OCI-LY7 (cell line): ENCODE measurements around the gene CISTR. TPM values are rescaled to one million over a fixed set of nuclear protein-coding genes. Genes with fewer than 3 reads are reported as not detected.

ENCODE experiments used
- BruUV-seq: library from RNA; stranded (reverse); fragments of 400-500 nt; replicated peaks from 2 replicates; lab custom pipeline; 2021; lab: Mats Ljungman, UMichigan
- CTCF ChIA-PET: fragments of 300-600 bp; sonication (Branson Sonifier 250); formaldehyde crosslinking; loops from one replicate; lab custom pipeline; 2022; ENCODE audit warnings: antibody characterized with exemption; ENCODE audit not compliant: unreplicated experiment; lab: Charles Lee
- POLR2A ChIA-PET: fragments of 300-600 bp; sonication (Branson Sonifier 250); formaldehyde crosslinking; loops from one replicate; lab custom pipeline; 2022; ENCODE audit warnings: antibody characterized with exemption; lab: Charles Lee
- DNase-seq: peaks from one replicate; pipeline ENCODE4 v3.0.0-alpha.2; 2015; ENCODE audit warnings: low spot score
- H2AFZ ChIP-seq: fragments of 200-600 bp; sonication (generic), shearing (Covaris generic); 2 replicates; pipeline ENCODE4 v1.6.1; 2014; ENCODE audit warnings: mild to moderate bottlenecking, antibody characterized with exemption, low read length, moderate library complexity
- H3K27ac ChIP-seq: fragments of 200-600 bp; sonication (generic); 2 replicates; pipeline ENCODE4 v1.5.1; 2014; ENCODE audit warnings: mixed run types, low read depth, mild to moderate bottlenecking, moderate library complexity, low read length, inconsistent platforms; ENCODE audit not compliant: poor library complexity, severe bottlenecking
- H3K36me3 ChIP-seq: fragments of 200-600 bp; sonication (generic); 2 replicates; pipeline ENCODE4 v1.6.1; 2014; ENCODE audit warnings: mild to moderate bottlenecking, antibody characterized with exemption, low read length, moderate library complexity, mixed read lengths; ENCODE audit not compliant: insufficient read depth
- H3K4me1 ChIP-seq: fragments of 200-600 bp; sonication (generic); 2 replicates; pipeline ENCODE4 v1.5.1; 2014; ENCODE audit warnings: mild to moderate bottlenecking, low read length; ENCODE audit not compliant: insufficient read depth, poor library complexity, severe bottlenecking
- H3K4me2 ChIP-seq: fragments of 200-600 bp; sonication (generic); 2 replicates; pipeline ENCODE4 v1.6.1; 2014; ENCODE audit warnings: mild to moderate bottlenecking, low read length
- H3K4me3 ChIP-seq: fragments of 200-600 bp; sonication (generic); 2 replicates; pipeline ENCODE4 v1.5.1; 2014; ENCODE audit warnings: mild to moderate bottlenecking, low read depth, low read length; ENCODE audit not compliant: poor library complexity, severe bottlenecking
- H3K79me2 ChIP-seq: fragments of 200-600 bp; sonication (generic); 2 replicates; pipeline ENCODE4 v1.6.1; 2016; ENCODE audit warnings: low read depth, mild to moderate bottlenecking, low read length, moderate library complexity, mixed read lengths; ENCODE audit not compliant: insufficient read depth
- H3K9me2 ChIP-seq: fragments of 200-600 bp; sonication (generic); 2 replicates; pipeline ENCODE4 v1.6.1; 2016; ENCODE audit warnings: mild to moderate bottlenecking, low read length, mixed read lengths; ENCODE audit not compliant: insufficient read depth
- H3K9me3 ChIP-seq: fragments of 200-600 bp; sonication (generic); 2 replicates; pipeline ENCODE4 v1.6.1; 2014; ENCODE audit warnings: mild to moderate bottlenecking, mixed run types, low read length, mixed read lengths
- H4K20me1 ChIP-seq: fragments of 200-600 bp; sonication (generic); 2 replicates; pipeline ENCODE4 v1.6.1; 2014; ENCODE audit warnings: mild to moderate bottlenecking, antibody characterized with exemption, low read length, moderate library complexity, mixed read lengths; ENCODE audit not compliant: insufficient read depth
- CTCF ChIP-seq: fragments of 200-600 bp; sonication (generic); conservative IDR thresholded peaks from 2 replicates; pipeline ENCODE4 v1.5.1; 2014; ENCODE audit warnings: mild to moderate bottlenecking, antibody characterized with exemption, low read length, moderate library complexity, mixed read lengths
- EZH2phosphoT487 ChIP-seq: fragments of 200-600 bp; sonication (generic); IDR thresholded peaks from 2 replicates; pipeline ENCODE4 v1.6.1; 2018; ENCODE audit warnings: low read depth, borderline replicate concordance, mild to moderate bottlenecking, mixed run types, antibody characterized with exemption, low read length, moderate library complexity, mixed read lengths
- intact Hi-C: fragments of 100-400 bp; cut with micrococcal nuclease; formaldehyde crosslinking; loops from one replicate; pipeline ENCODE4 v1.10.0; 2022; ENCODE audit not compliant: unreplicated experiment
- total RNA-seq, 2 experiments: library from RNA; depleted of rRNA in 1 of 2; stranded (reverse); fragments of >200 nt in 1 of 2; shearing (Covaris generic) in 1 of 2; gene quantifications; 2 replicates each; pipeline ENCODE4 v1.2.3, GENCODE V29; 2014 to 2022

The CISTR gene
- total RNA-seq, 2 experiments from 2014 or later, result 0.76 to 1.3 TPM

- no peaks in the 10 kb centered on the region for H4K20me1 ChIP-seq
- H3K79me2 ChIP-seq, result no peaks in the 10 kb centered on the region
- ChIA-PET POLR2A (no interaction called here), CTCF (no interaction called here)
- no peak overlapping the region for H3K4me3 ChIP-seq
- H3K36me3 ChIP-seq, result no peaks in the 10 kb centered on the region
- H2AFZ ChIP-seq, result no peak overlapping the region
- DNase-seq, result no peak
- BruUV-seq, result no TSS peak
- intact Hi-C loops, result no loop called here
- no peaks in the 10 kb centered on the region for H3K9me2 ChIP-seq
- no peak overlapping the region for H3K4me2 ChIP-seq
- TF ChIP-seq EZH2phosphoT487 (no peak), CTCF (no peak)
- H3K4me1 ChIP-seq, result no peaks in the 10 kb centered on the region
- H3K27ac ChIP-seq, result no peak overlapping the region
- H3K9me3 ChIP-seq, result no peaks in the 10 kb centered on the region
Measured at GRCh38 chr12:53717319-53717718, 34.5 kb downstream of the CISTR start.

DNA sequence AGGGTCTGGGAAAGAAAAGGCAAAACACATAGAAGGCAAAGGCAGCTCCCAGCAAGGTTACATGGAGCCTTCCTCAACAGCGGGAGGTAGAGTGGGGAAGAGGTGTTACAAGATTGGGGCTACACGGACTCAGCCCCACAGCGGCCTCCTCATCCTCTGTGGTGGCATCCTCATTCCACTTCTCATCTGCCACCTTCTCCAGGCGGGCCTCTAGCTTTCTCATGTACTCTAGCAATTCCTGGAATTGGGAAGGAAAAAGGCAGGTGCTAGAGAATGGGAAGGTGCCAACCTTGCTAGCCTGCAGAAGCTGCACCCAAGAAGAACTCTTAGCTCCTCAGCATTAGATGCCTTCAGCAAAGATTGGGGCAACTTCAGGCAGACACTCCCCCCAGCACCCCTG is 37.8 kb downstream of the CISTR start:
- Histone ChIP-seq H3K9me3 (no peaks in the 10 kb centered on the region), H2AFZ (no peak overlapping the region), H3K4me2 (no peak overlapping the region), H3K9me2 (no peaks in the 10 kb centered on the region), H3K36me3 (no peaks in the 10 kb centered on the region), H4K20me1 (no peaks in the 10 kb centered on the region), H3K4me1 (no peaks in the 10 kb centered on the region), H3K4me3 (no peak overlapping the region), H3K79me2 (no peaks in the 10 kb centered on the region), H3K27ac (no peak overlapping the region)
- DNase-seq, result no peak
- no peak for TF ChIP-seq EZH2phosphoT487
- TF ChIP-seq CTCF, result no peak
- intact Hi-C loops, result no loop called here
- CTCF ChIA-PET, result no interaction called here
- no TSS peak for BruUV-seq
- POLR2A ChIA-PET, result no interaction called here

- Histone ChIP-seq H3K79me2 (no peaks in the 10 kb centered on the region), H3K9me2 (no peaks in the 10 kb centered on the region), H3K36me3 (no peaks in the 10 kb centered on the region), H3K4me3 (no peak overlapping the region), H4K20me1 (no peaks in the 10 kb centered on the region), H3K4me2 (no peak overlapping the region), H2AFZ (no peak overlapping the region), H3K27ac (no peak overlapping the region), H3K9me3 (no peaks in the 10 kb centered on the region), H3K4me1 (no peaks in the 10 kb centered on the region)
- intact Hi-C loops, result no loop called here
- TF ChIP-seq EZH2phosphoT487 (no peak), CTCF (no peak)
- ChIA-PET CTCF (no interaction called here), POLR2A (no interaction called here)
- no TSS peak for BruUV-seq
- DNase-seq, result no peak
Measured at GRCh38 chr12:53713516-53713915, 38.3 kb downstream of the CISTR start.
